Caco-2 (cell line): ENCODE results near the gene CFAP210. TPM values are rescaled to one million over a fixed set of nuclear protein-coding genes. Genes with fewer than 3 reads are reported as not detected.
A peak's percentile ranks its signal among the peaks of the same experiment; 100 is the strongest.

Experiments
- BruUV-seq: library from RNA; stranded (reverse); fragments of 400-500 nt; replicated peaks from 2 replicates; lab custom pipeline; 2021; lab: Mats Ljungman, UMichigan
- CTCF ChIA-PET: fragments of 300-600 bp; sonication (Branson Sonifier 250); formaldehyde crosslinking; loops from one replicate; lab custom pipeline; 2022; ENCODE audit warnings: antibody characterized with exemption; lab: Charles Lee
- POLR2A ChIA-PET: fragments of 300-600 bp; sonication (Branson Sonifier 250); formaldehyde crosslinking; loops from one replicate; lab custom pipeline; 2022; ENCODE audit warnings: antibody characterized with exemption; lab: Charles Lee
- DNase-seq, 2 experiments: peaks; one replicate each; pipeline versions ENCODE4 v3.0.0 to v3.0.0-alpha.2; 2020 to 2022
- H3K27me3 ChIP-seq: replicated peaks from 2 replicates; pipeline ENCODE4 v1.6.0; 2011; ENCODE audit warnings: low read length; ENCODE audit not compliant: control insufficient read depth, insufficient read depth
- H3K36me3 ChIP-seq: 2 replicates; pipeline ENCODE4 v1.5.1; 2011; ENCODE audit warnings: low read length; ENCODE audit not compliant: control insufficient read depth, insufficient read depth
- H3K4me1 ChIP-seq: fragments of 250-450 bp; sonication (Bioruptor Pico); 2 replicates; pipeline ENCODE4 v1.5.1; 2020; ENCODE audit warnings: mild to moderate bottlenecking
- H3K4me3 ChIP-seq: 2 replicates; pipeline ENCODE4 v1.5.1; 2011; ENCODE audit warnings: low read depth, mild to moderate bottlenecking, control low read depth, low read length
- H3K9me3 ChIP-seq: fragments of 250-450 bp; sonication (Bioruptor Pico); 2 replicates; pipeline ENCODE4 v1.5.1; 2020; ENCODE audit warnings: mild to moderate bottlenecking, moderate library complexity
- H3K27ac Mint-ChIP-seq: one replicate; pipeline ENCODE4 v1.8.0; 2022; ENCODE audit warnings: mixed read lengths; ENCODE audit not compliant: unreplicated experiment
- H3K27me3 Mint-ChIP-seq: one replicate; pipeline ENCODE4 v1.8.0; 2022; ENCODE audit warnings: mixed read lengths; ENCODE audit not compliant: insufficient read depth, unreplicated experiment
- H3K36me3 Mint-ChIP-seq: one replicate; pipeline ENCODE4 v1.8.0; 2022; ENCODE audit warnings: mild to moderate bottlenecking, mixed read lengths; ENCODE audit not compliant: insufficient read depth, unreplicated experiment
- H3K4me1 Mint-ChIP-seq: one replicate; pipeline ENCODE4 v1.8.0; 2022; ENCODE audit warnings: low read depth, mixed read lengths; ENCODE audit not compliant: unreplicated experiment
- H3K4me3 Mint-ChIP-seq: one replicate; pipeline ENCODE4 v1.8.0; 2022; ENCODE audit warnings: mild to moderate bottlenecking, moderate library complexity, mixed read lengths; ENCODE audit not compliant: unreplicated experiment
- H3K9me3 Mint-ChIP-seq: one replicate; pipeline ENCODE4 v1.8.0; 2022; ENCODE audit warnings: mixed read lengths; ENCODE audit not compliant: unreplicated experiment
- CTCF ChIP-seq, 2 experiments: fragments of 200-600 bp in 1 of 2; IDR thresholded peaks; 1 replicate in 1 of 2; 2 replicates in 1 of 2; pipeline versions ENCODE4 v1.5.1 to v1.8.0; 2011 to 2022; ENCODE audit warnings: antibody characterized with exemption in 1 of 2, control low read depth in 1 of 2, inconsistent platforms in 1 of 2, low read depth in 1 of 2, low read length in 1 of 2, mild to moderate bottlenecking in 1 of 2, moderate library complexity in 1 of 2; ENCODE audit not compliant: insufficient read depth in 1 of 2, severe bottlenecking in 1 of 2, unreplicated experiment in 1 of 2
- intact Hi-C: fragments of 100-400 bp; cut with micrococcal nuclease; formaldehyde crosslinking; loops from one replicate; pipeline ENCODE4 v1.10.0; 2022; ENCODE audit not compliant: unreplicated experiment
- total RNA-seq: library from RNA; stranded (reverse); gene quantifications from 2 replicates; pipeline ENCODE4 v1.2.3, GENCODE V29; 2022

CFAP210 gene
- total RNA-seq, 1 experiment from 2014 or later, result not detected

GRCh38 chr2:169732075-169732474 is 37.9 kb upstream of the CFAP210 start:
- Histone ChIP-seq H3K9me3 (no peaks in the 10 kb centered on the region), H3K27me3 (no peaks in the 10 kb centered on the region), H3K4me1 (peaks cover 14% of the 10 kb centered on the region), H3K4me3 (no peak overlapping the region), H3K36me3 (no peaks in the 10 kb centered on the region; the same call in 1 of the 2 replicates)
- no TSS peak for BruUV-seq
- CTCF ChIA-PET, result no interaction called here
- intact Hi-C loops, result loop anchor here (2.0 kb wide), 2 partner anchors 17 to 37 kb away; partner anchors contain the start of genes CFAP210 and PHOSPHO2
- Mint-ChIP-seq H3K27ac (no peak overlapping the region), H3K4me3 (peak overlapping the region; percentile 31), H3K27me3 (no peaks in the 10 kb centered on the region), H3K36me3 (peaks cover 7% of the 10 kb centered on the region), H3K4me1 (peaks cover 5% of the 10 kb centered on the region), H3K9me3 (no peaks in the 10 kb centered on the region)
- no peak for TF ChIP-seq CTCF (IDR thresholded peaks at IDR 0.05; ENCODE audit: insufficient read depth in 1 of 2, low read depth in 1 of 2, low read length in 1 of 2, severe bottlenecking in 1 of 2, unreplicated experiment in 1 of 2)
- POLR2A ChIA-PET, result no interaction called here
- DNase-seq, result no peak

DNA sequence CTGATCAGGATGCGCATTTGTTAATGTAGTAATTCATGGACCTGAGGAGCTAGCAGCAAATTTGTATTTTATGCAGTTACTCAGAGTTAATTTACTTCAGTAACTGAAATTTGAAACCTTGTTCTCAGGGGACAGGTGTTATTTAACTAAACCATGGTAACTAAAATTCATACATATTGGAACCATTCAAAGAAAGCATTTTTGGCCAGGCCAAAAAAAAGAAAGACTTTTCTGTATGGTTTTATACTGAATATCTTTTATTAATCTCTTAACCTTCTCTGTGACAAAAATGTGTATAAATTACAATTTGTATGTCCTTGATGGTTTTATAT is 35.0 kb upstream of the CFAP210 start:
- Mint-ChIP-seq H3K27ac (no peak overlapping the region), H3K4me1 (no peaks in the 10 kb centered on the region), H3K4me3 (no peak overlapping the region), H3K36me3 (peaks cover 7% of the 10 kb centered on the region), H3K9me3 (no peaks in the 10 kb centered on the region), H3K27me3 (no peaks in the 10 kb centered on the region)
- ChIA-PET POLR2A (no interaction called here), CTCF (interaction anchor here (0.6 kb wide), 1 partner anchor 125 kb away, joined by 3 read pairs; no protein-coding TSS in a partner anchor)
- Histone ChIP-seq H3K36me3 (no peaks in the 10 kb centered on the region), H3K4me1 (peaks cover 6% of the 10 kb centered on the region; the same call in 1 of the 2 replicates), H3K27me3 (no peaks in the 10 kb centered on the region), H3K4me3 (no peak overlapping the region), H3K9me3 (no peaks in the 10 kb centered on the region)
- intact Hi-C loops, result no loop called here
- TF ChIP-seq CTCF (IDR thresholded peaks at IDR 0.05; ENCODE audit: insufficient read depth in 1 of 2, low read depth in 1 of 2, low read length in 1 of 2, severe bottlenecking in 1 of 2, unreplicated experiment in 1 of 2), result no peak
- DNase-seq, result no peak
- BruUV-seq, result no TSS peak

GRCh38 chr2:169727065-169727464 is 32.9 kb upstream of the CFAP210 start:
- H3K4me3 ChIP-seq, result no peak overlapping the region
- Mint-ChIP-seq H3K36me3 (no peaks in the 10 kb centered on the region), H3K27ac (no peak overlapping the region), H3K4me3 (no peak overlapping the region), H3K4me1 (no peaks in the 10 kb centered on the region), H3K27me3 (no peaks in the 10 kb centered on the region), H3K9me3 (no peaks in the 10 kb centered on the region)
- H3K27me3 ChIP-seq, result no peaks in the 10 kb centered on the region
- BruUV-seq, result no TSS peak
- DNase-seq, result no peak
- H3K9me3 ChIP-seq, result no peaks in the 10 kb centered on the region
- intact Hi-C loops, result no loop called here
- CTCF ChIA-PET, result no interaction called here
- TF ChIP-seq CTCF (IDR thresholded peaks at IDR 0.05; ENCODE audit: insufficient read depth in 1 of 2, low read depth in 1 of 2, low read length in 1 of 2, severe bottlenecking in 1 of 2, unreplicated experiment in 1 of 2), result no peak
- peaks cover 6% of the 10 kb centered on the region; the same call in 1 of the 2 replicates for H3K4me1 ChIP-seq
- POLR2A ChIA-PET, result no interaction called here
- no peaks in the 10 kb centered on the region for H3K36me3 ChIP-seq
